ENCODE measurements around the gene ATG9B.
A peak's percentile ranks its signal among the peaks of the same experiment; 100 is the strongest.
"Not testable (repeated sequence)": the region's sequence is repeated elsewhere in the genome, so short reads cannot be mapped to it uniquely, and the experiment has no call there.

The ATG9B gene

GRCh38 chr7:151057989-151058780 is 33.9 kb upstream of the ATG9B start:
- peak; percentile 98 for DNase-seq (ENCODE audit: low spot score)

- DNase-seq (ENCODE audit: low spot score): no peak
Measured at GRCh38 chr7:151057506-151057988, 33.3 kb upstream of the ATG9B start, which contains the start of gene CDK5. Gene CDK5, minus strand, starts transcription at chr7:151057897. Its CDS starts 49 bp downstream, at chr7:151057848.

- DNase-seq (ENCODE audit: low spot score): no peak
Measured at GRCh38 chr7:151056666-151057505, 32.6 kb upstream of the ATG9B start.

- no peak for DNase-seq (ENCODE audit: low spot score)
Measured at GRCh38 chr7:151056283-151056665, 32.0 kb upstream of the ATG9B start.

DNA sequence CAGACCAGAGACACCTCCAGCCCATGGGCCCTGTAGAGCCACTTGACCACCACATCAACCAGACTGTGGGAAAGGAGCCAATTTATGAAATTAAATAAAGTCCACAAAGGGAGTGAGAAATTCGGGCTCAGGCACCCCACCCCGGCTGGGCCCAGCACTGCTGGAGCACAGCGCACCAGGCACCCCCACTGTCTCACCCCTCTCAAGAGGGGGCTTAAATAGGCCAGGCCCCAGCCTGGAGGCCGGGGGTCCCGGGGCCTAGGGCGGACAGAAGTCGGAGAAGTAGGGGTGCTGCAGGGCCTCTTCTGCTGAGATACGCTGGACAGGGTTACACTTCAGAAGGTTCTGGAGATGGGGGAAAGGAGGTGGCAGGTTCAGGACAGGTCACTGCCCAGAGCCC is 29.5 kb upstream of the ATG9B start:
- no peak for DNase-seq (ENCODE audit: low spot score)

DNA sequence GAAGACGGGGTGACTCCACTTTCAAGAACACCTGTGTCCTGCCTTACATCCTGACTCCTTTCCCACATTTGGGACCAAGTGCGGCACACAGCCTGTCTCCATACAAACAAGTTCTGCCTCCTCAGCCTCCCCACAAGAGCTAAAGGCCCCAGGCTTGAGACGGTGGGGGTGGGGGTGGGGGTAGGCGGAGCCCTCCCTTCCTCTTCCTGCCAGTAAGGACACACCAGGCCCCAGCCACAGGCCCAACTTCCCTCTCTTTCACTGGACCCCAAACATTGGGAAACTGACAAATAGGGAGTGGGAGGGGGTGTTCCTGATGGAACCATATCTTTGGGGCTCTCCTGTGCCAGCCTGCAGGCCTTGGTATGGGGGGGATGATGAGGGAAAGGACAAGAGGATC is 28.8 kb upstream of the ATG9B start:
- no peak for DNase-seq (ENCODE audit: low spot score)

GRCh38 chr7:151051108-151051507 is 26.8 kb upstream of the ATG9B start:
- DNase-seq (ENCODE audit: low spot score): peak; percentile 28

GRCh38 chr7:151048911-151049463 is 24.7 kb upstream of the ATG9B start:
- DNase-seq (ENCODE audit: low spot score): no peak

DNA sequence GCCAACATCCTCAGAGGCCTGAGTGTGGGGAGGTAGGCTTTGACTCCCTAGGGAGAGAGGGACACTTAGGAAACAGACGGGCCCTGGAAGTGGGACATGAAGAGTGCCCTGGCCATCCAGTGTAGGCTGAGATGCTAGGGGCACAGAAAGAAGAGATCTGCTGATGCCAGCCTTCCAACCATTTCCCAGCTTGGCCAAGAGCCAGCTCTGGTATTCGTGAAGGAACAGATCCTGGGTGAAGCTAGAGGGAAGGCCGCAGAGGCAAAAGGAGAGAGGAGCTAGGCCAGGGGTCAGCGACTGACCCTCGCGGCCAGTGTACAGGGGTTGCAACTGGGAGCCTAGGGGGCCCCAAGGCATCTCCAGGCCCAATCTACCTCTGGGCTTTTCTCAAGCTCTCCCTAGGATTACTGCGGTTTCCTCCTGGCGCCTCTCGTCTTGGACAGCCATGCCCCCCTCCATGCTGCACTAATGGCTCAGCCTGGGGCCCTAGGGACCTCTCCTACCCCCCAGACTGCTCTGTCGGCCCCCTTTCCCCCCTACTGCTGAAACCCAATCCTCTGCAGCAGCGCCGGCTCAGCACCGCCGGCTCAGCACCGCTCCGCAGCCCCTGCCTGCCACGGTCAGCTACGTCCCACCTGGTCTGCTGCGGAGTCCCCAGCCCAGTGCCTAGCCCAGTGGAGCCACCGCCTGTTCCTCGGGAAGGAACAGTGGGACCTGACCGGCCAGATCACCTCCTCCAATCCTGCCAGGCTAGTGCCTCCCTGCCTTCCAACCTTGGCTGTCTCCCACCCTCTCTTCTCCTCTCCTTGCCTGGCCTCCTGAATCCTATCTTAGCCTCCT is 23.9 kb upstream of the ATG9B start, which contains the start of gene ASIC3:
Gene ASIC3, plus strand, starts transcription at position 556 of the 840 bp plus-strand sequence. CDS start 355 bp downstream, outside the sequence.
- DNase-seq (ENCODE audit: low spot score): no peak

DNA sequence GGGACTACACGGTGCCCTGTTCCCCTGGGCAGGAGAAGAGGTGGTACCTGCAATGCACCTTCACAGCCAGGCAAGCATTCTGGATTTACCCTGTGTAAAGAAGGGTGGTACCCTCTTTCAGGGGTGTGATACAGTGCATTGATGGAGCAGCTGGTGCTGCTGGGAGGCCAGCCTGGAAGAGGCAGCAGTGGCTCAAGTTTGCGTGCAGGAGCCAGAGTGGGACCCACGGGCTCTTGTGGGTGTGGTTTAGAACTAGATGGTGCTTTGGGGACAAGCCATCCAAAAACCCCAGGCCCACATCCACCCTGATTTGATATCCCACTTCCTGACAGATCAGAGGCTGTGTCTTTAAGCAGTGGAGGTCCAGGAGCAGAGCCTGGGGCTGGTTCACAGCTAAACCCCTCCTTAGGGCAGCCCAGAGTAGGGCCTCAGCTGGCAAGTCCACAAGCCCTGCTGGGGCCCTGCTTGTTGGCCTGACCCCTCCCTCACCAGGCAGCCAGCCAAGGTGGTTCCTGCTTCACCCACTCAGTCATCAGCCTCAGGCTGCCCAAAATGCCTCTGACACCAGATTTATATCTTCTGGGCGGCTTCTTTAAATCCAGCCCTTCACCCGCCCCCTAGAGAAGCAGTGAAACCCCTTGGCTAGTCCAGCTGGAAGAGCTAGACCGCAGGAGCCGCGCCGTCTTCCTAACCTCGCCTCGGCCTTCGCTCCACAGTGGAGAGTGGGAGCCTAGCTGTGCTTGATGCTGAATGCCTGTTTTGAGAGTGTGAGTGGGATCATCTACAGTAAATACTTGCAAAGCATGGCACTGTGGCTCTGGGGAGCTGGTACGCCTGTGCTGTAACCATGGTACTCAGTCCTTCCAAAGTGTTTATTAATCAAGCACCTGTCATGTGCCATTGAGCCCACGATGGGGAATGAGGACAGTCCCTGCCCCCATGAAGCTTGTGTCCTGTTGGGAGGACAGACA is 22.6 kb upstream of the ATG9B start:
- no peak for DNase-seq (ENCODE audit: low spot score)

DNA sequence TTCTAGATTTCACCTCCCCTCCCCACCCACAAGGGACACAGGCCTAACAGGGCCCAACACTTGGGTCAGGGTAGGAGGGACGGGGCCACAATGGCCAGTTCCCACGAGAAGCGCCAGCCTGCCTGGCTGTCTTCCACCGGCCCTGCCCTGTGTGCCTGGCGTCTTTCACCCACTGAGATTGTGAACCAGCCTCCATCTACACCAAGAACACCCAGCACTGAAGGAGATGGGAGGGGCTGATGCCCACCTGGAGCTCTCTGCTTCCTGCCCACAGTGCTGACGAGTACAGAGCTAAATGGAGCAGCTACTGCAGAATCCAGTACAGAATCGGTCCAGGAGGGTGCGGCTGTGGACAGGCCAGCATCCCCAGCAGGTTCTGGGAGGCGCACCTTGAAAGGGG is 21.7 kb upstream of the ATG9B start:
- DNase-seq (ENCODE audit: low spot score): no peak

DNA sequence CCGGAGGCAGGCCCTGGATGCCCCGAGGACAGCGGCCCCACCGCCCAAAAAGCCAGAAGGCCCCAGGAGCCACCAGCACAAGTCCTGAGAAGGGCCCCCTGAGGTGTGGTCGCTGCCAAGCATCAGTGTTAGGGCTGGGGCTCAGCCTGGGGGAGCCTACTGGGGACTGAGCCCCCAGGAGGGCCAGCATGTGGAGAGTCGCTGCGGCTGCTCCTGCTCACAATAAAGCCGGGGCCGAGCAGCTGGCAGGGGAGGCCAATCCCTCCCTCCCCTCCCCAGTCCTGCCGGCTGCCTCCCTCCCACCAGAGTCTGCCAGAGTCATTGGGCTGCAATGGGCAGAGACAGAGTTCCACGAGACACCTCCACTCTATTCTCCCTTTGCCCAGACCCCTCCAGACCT is 21.0 kb upstream of the ATG9B start:
- no peak for DNase-seq (ENCODE audit: low spot score)

DNA sequence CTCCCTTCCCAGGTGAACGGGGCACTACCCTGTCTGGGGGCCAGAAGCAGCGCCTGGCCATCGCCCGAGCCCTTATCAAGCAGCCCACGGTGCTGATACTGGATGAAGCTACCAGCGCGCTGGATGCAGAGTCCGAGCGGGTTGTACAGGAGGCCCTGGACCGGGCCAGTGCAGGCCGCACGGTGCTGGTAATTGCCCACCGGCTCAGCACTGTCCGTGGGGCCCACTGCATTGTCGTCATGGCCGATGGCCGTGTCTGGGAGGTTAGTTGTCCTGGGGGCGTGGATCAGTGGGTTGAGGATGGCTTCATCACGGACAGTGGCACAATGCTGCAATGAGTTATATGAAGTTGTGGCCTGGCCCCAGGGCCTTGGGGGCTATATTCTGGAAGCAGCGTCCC is 19.7 kb upstream of the ATG9B start:
- no peak for DNase-seq (ENCODE audit: low spot score)

DNA sequence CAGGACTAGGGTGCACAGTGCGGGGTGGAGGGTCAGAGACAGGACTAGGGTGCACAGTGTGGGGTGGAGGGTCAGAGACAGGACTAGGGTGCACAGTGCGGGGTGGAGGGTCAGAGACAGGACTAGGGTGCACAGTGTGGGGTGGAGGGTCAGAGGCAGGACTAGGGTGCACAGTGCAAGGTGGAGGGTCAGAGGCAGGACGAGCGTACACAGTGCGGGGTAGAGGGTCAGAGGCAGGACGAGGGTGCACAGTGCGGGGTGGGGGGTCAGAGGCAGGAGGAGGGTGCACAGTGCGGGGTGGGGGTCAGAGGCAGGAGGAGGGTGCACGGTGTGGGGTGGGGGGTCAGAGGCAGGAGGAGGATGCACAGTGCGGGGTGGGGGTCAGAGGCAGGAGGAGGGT is 19.2 kb upstream of the ATG9B start:
- DNase-seq (ENCODE audit: low spot score): not testable (repeated sequence)

- no peak for DNase-seq (ENCODE audit: low spot score)
Measured at GRCh38 chr7:151040616-151041375, 16.5 kb upstream of the ATG9B start.

DNA sequence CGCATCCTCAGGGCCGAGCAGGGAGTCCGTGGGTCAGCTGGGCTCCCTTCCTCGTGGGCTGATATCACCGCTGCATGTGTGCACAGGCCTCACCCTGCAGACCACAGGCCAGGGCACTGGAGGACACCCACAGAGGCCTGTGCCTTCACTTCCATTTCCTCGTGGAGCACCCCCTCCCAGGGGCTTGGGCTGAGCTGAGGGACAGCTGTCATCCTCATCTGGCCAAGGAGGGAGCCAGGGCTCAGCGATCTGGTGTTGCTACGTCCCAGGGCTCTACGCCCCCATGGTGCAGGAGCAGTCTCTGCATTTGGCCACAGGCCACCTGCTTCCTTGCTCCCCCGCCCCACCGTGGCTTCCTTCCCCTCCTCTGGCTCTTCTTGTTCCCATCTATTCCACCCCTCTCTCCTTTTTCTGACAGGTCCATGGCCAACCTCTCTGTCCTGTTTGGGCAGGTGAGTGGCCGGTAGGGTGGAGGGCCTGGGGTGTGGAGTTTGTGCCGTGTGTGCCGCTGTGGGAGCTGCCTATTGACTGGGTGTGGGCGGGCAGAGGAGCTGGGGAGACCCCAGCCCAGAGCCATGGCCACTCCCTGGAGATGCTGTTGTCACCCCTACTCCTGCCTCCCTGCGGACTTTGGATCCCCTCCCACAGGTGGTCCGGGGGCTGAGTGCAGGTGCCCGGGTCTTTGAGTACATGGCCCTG is 15.7 kb upstream of the ATG9B start:
- no peak for DNase-seq (ENCODE audit: low spot score)

DNA sequence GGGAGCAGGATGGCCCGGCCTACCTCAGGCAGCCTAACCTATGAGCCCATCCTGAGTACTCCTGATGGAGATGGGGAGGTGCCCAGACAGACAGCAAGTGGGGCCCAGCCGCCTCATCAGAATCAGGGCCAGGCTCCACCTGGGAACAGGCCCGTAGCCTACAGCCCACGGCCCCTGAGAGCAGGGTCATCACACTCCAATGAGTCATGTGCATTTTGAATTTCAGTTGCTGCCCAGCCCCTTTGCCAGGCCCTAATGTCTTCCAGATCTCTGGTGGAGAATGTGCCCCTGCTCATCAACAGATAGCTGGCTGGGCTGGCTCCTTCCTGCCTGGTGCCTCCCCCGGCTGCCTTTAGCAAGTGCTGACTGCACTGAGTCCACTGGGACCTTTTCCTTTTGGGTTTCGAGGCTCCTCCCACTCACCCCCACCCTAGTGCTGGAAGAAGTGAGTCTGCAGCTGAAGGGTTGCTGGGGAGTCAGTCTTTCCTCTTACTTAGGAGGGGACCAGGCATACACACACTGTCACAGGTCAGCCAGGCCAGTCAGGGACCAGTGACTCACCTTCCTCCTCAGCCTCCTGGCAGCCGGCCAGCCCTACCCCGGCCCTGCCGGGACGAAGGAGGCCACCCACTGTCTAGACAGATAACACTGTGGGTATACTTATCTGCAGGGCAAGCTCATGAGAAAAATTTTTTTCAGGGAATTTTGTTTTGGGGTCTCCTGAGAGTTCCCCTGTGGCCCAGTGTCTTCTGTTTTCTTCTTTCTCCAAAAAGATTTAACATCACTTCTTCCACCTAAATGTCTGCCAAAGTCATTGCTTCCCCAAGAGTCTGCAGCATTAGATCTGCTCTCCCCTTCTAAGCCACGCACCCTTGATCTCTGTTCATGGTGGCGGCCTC is 14.9 kb upstream of the ATG9B start:
- peak; percentile 56 for DNase-seq (ENCODE audit: low spot score)

DNA sequence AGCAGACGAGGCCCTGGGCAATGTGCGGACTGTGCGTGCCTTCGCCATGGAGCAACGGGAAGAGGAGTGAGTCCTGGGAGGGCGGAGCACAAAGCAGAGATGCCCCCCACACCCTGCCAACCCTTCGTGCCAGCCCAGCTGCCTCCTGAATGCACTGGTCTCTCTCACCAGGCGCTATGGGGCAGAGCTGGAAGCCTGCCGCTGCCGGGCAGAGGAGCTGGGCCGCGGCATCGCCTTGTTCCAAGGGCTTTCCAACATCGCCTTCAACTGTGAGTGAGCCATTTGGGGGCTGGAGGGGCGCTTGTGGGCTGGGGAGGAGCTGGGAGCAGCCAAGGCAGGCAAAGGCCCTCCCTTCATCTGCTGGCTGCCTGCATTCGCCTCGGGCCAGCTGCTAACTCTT is 11.6 kb upstream of the ATG9B start:
- DNase-seq (ENCODE audit: low spot score): no peak
